ENCODE results near the gene SORBS2.

DNA sequence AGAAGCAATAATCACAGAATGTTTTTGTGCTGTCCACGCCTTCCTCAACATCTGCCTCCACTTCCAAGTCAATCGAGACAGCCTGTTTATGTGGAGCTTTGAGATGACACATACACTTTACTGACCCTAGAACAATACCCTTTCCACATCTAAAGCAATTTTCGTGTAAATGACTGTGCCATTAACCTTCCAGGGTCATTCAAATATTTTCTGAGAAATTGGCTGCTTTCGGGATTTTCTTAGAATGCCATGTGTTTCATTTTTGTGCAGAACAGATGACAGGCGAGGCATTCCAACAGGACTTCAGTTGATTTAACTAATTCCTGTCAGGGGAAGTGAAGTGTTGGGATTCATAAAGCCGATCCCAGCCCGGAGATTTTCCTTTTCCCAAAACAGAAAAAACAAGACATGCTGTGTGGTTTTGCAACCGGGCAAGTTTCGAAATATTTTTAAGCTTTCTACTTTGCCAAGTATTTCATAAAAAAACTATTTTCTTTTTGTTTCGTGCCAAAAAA lies 73.9 kb downstream of the SORBS2 start:
- TF ChIP-seq, protein P1, sequence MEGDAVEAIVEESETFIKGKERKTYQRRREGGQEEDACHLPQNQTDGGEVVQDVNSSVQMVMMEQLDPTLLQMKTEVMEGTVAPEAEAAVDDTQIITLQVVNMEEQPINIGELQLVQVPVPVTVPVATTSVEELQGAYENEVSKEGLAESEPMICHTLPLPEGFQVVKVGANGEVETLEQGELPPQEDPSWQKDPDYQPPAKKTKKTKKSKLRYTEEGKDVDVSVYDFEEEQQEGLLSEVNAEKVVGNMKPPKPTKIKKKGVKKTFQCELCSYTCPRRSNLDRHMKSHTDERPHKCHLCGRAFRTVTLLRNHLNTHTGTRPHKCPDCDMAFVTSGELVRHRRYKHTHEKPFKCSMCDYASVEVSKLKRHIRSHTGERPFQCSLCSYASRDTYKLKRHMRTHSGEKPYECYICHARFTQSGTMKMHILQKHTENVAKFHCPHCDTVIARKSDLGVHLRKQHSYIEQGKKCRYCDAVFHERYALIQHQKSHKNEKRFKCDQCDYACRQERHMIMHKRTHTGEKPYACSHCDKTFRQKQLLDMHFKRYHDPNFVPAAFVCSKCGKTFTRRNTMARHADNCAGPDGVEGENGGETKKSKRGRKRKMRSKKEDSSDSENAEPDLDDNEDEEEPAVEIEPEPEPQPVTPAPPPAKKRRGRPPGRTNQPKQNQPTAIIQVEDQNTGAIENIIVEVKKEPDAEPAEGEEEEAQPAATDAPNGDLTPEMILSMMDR (IDR thresholded peaks at IDR 0.05): no peak
- TF ChIP-seq POLR2A (IDR thresholded peaks at IDR 0.05): no peak
- TF ChIP-seq EP300 (IDR thresholded peaks at IDR 0.05): no peak

Data from suprapubic skin (tissue), 3 donors.